Fibroblast of skin of right biceps (primary cell): ENCODE results near the gene MEIS2.

Experiments used
- DNase-seq: peaks from one replicate; pipeline ENCODE4 v3.0.0-alpha.2; 2013

MEIS2 gene

GRCh38 chr15:37112171-37112570, 11.8 kb upstream of the MEIS2 start:
- no peak for DNase-seq

GRCh38 chr15:37111427-37111717, 11.0 kb upstream of the MEIS2 start:
- DNase-seq, result no peak

- peak; percentile 38 for DNase-seq
These were observed 9.7 kb upstream of the MEIS2 start for GRCh38 chr15:37109872-37110572.

GRCh38 chr15:37109168-37109871, 9.0 kb upstream of the MEIS2 start:
- no peak for DNase-seq

GRCh38 chr15:37108381-37109167, 8.2 kb upstream of the MEIS2 start:
- no peak for DNase-seq

GRCh38 chr15:37107744-37108380, 7.5 kb upstream of the MEIS2 start:
- no peak for DNase-seq

GRCh38 chr15:37107071-37107743, 6.9 kb upstream of the MEIS2 start:
- DNase-seq, result no peak

- peak; percentile 63 for DNase-seq
These were observed 6.2 kb upstream of the MEIS2 start for GRCh38 chr15:37106490-37107001.

GRCh38 chr15:37105889-37106288, 5.5 kb upstream of the MEIS2 start:
- DNase-seq, result no peak

GRCh38 chr15:37105029-37105428, 4.7 kb upstream of the MEIS2 start:
- DNase-seq, result no peak

GRCh38 chr15:37104424-37104981, 4.2 kb upstream of the MEIS2 start:
- no peak for DNase-seq

GRCh38 chr15:37103475-37104423, 3.4 kb upstream of the MEIS2 start:
- DNase-seq, result no peak

- no peak for DNase-seq
These were observed 2.8 kb upstream of the MEIS2 start for GRCh38 chr15:37103163-37103435.

GRCh38 chr15:37102305-37103162, 2.2 kb upstream of the MEIS2 start:
- peak; percentile 59 for DNase-seq

GRCh38 chr15:37101980-37102304, 1.6 kb upstream of the MEIS2 start:
- peak; percentile 79 for DNase-seq

GRCh38 chr15:37100966-37101215, 542 bp upstream of the MEIS2 start:
- DNase-seq, result no peak

- DNase-seq, result peak; percentile 74
These were observed 835 bp downstream of the MEIS2 start for GRCh38 chr15:37099319-37100108.

- DNase-seq, result peak; percentile 44
These were observed 1.7 kb downstream of the MEIS2 start for GRCh38 chr15:37098468-37099318.
